ENCODE data around the gene PDSS1.

Gene PDSS1

DNA sequence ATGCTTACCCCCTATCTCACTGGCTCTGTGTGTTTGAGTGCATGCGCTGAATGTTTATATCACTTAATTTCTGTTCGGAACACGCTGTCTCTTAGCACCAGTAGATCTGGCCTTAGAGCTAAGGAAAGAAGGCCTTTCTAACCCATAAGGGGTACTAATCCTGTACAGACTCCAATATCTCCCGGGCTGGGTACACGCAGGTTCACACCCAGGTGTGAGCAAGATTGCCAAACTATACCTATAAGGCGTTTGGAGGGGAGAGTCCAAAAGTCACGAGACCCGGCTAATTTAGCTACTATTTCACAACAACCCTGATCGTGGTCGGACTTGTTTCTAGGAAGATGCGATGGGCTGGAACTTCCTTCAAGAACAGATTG is 727 bp upstream of the PDSS1 start:
- Histone ChIP-seq H3K36me3 (ENCODE audit: insufficient read depth, low read length) (no peaks in the 10 kb centered on the region), H3K4me3 (ENCODE audit: low read length, poor library complexity, severe bottlenecking) (peak overlapping the region; percentile 89), H3K79me2 (ENCODE audit: insufficient read depth, low read length) (peaks cover 42% of the 10 kb centered on the region), H3K27me3 (ENCODE audit: insufficient read depth, low read length, poor library complexity, severe bottlenecking) (peaks cover 3% of the 10 kb centered on the region), H3K4me1 (ENCODE audit: insufficient read depth, low read length, poor library complexity, severe bottlenecking) (peaks cover 21% of the 10 kb centered on the region), H3F3A (ENCODE audit: low read depth) (no peaks in the 10 kb centered on the region), H3K9ac (ENCODE audit: low read depth, low read length, poor library complexity, severe bottlenecking) (peak overlapping the region; percentile 79), H2AFZ (ENCODE audit: low read length) (peak overlapping the region; percentile 96), H4K20me1 (ENCODE audit: insufficient read depth, low read length, poor library complexity, severe bottlenecking) (peaks cover 17% of the 10 kb centered on the region), H3K9me2 (replicated peaks; ENCODE audit: low read depth, low read length) (no peaks in the 10 kb centered on the region), H3K9me3 (ENCODE audit: insufficient read depth, low read depth, low read length) (no peaks in the 10 kb centered on the region), H3K4me2 (ENCODE audit: low read depth, low read length, poor library complexity, severe bottlenecking) (peak overlapping the region; percentile 85)
- TF ChIP-seq, protein P1, sequence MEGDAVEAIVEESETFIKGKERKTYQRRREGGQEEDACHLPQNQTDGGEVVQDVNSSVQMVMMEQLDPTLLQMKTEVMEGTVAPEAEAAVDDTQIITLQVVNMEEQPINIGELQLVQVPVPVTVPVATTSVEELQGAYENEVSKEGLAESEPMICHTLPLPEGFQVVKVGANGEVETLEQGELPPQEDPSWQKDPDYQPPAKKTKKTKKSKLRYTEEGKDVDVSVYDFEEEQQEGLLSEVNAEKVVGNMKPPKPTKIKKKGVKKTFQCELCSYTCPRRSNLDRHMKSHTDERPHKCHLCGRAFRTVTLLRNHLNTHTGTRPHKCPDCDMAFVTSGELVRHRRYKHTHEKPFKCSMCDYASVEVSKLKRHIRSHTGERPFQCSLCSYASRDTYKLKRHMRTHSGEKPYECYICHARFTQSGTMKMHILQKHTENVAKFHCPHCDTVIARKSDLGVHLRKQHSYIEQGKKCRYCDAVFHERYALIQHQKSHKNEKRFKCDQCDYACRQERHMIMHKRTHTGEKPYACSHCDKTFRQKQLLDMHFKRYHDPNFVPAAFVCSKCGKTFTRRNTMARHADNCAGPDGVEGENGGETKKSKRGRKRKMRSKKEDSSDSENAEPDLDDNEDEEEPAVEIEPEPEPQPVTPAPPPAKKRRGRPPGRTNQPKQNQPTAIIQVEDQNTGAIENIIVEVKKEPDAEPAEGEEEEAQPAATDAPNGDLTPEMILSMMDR (conservative IDR thresholded peaks at IDR 0.05; ENCODE audit: low read length): no peak
- TF ChIP-seq EZH2phosphoT487 (IDR thresholded peaks at IDR 0.05; ENCODE audit: borderline replicate concordance): no peak

DNA sequence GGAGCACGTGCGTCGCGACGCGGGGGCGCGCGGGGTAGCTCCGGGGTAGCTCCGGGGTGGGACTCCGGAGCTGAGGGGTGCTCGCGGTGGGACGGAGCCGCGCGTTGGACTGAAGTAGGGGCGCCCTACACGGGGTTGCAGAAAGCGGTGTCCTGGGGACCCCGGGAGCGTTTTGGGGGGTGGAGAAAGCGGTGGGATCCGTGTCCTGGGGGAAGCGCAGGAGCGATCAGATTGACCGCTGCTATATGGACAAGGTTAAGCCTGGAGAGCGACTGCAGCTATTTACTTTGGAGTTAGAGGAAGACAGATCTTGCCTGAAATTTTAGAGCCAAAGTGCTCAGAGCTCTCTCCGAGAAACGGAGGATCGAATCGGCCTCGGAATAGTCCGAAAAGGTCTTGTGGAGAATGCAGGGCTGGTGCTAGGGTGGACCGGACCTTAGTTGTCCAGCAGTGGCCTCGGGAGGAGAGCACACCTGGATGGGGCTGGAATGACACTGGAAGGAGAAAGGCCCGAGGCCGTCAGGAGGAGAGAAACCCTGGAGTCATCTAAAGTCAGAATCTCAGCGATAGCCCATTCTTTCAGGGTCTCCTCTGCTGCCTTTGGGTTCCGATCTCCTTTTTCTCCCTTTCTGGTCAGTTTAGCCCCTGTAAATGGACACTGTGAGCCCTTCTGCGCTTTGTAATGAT is 564 bp downstream of the PDSS1 start:
- TF ChIP-seq EZH2phosphoT487 (IDR thresholded peaks at IDR 0.05; ENCODE audit: borderline replicate concordance): no peak
- TF ChIP-seq, protein P1 (conservative IDR thresholded peaks at IDR 0.05; ENCODE audit: low read length): no peak
- Histone ChIP-seq H3K9me3 (ENCODE audit: insufficient read depth, low read depth, low read length) (no peaks in the 10 kb centered on the region), H3F3A (ENCODE audit: low read depth) (no peaks in the 10 kb centered on the region), H3K4me1 (ENCODE audit: insufficient read depth, low read length, poor library complexity, severe bottlenecking) (peaks cover 23% of the 10 kb centered on the region), H3K36me3 (ENCODE audit: insufficient read depth, low read length) (no peaks in the 10 kb centered on the region), H3K9me2 (replicated peaks; ENCODE audit: low read depth, low read length) (no peaks in the 10 kb centered on the region), H3K27me3 (ENCODE audit: insufficient read depth, low read length, poor library complexity, severe bottlenecking) (peaks cover 3% of the 10 kb centered on the region), H3K79me2 (ENCODE audit: insufficient read depth, low read length) (peaks cover 55% of the 10 kb centered on the region), H4K20me1 (ENCODE audit: insufficient read depth, low read length, poor library complexity, severe bottlenecking) (peaks cover 19% of the 10 kb centered on the region), H3K4me2 (ENCODE audit: low read depth, low read length, poor library complexity, severe bottlenecking) (peak overlapping the region; percentile 85), H3K9ac (ENCODE audit: low read depth, low read length, poor library complexity, severe bottlenecking) (peak overlapping the region; percentile 79), H3K4me3 (ENCODE audit: low read length, poor library complexity, severe bottlenecking) (peak overlapping the region; percentile 89), H2AFZ (ENCODE audit: low read length) (peak overlapping the region; percentile 96)

DNA sequence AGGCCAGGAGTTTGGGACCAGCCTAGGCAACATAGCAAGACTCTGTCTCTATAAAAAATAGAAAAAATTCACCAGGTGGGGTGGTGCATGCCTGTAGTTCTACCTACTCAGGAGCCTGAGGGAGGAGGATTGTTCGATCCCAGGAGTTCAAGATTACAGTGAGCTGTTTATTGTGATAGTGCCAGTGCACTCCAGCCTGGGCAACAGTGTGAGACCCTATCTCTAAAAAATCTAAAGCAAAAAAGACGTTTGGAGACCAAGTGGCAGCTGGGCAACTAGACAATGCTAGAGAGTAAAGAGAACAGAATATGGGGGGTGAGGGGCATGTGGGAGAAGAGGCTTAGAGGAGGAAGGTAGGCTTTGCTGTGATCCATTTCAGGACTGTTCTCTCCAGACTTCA is 1.4 kb downstream of the PDSS1 start:
- Histone ChIP-seq H3K9me2 (replicated peaks; ENCODE audit: low read depth, low read length) (no peaks in the 10 kb centered on the region), H4K20me1 (ENCODE audit: insufficient read depth, low read length, poor library complexity, severe bottlenecking) (peaks cover 22% of the 10 kb centered on the region), H2AFZ (ENCODE audit: low read length) (no peak overlapping the region), H3F3A (ENCODE audit: low read depth) (no peaks in the 10 kb centered on the region), H3K79me2 (ENCODE audit: insufficient read depth, low read length) (peaks cover 55% of the 10 kb centered on the region), H3K4me3 (ENCODE audit: low read length, poor library complexity, severe bottlenecking) (peak overlapping the region; percentile 89), H3K9ac (ENCODE audit: low read depth, low read length, poor library complexity, severe bottlenecking) (peak overlapping the region; percentile 79), H3K27me3 (ENCODE audit: insufficient read depth, low read length, poor library complexity, severe bottlenecking) (peaks cover 3% of the 10 kb centered on the region), H3K9me3 (ENCODE audit: insufficient read depth, low read depth, low read length) (no peaks in the 10 kb centered on the region), H3K36me3 (ENCODE audit: insufficient read depth, low read length) (no peaks in the 10 kb centered on the region), H3K4me2 (ENCODE audit: low read depth, low read length, poor library complexity, severe bottlenecking) (peak overlapping the region; percentile 85), H3K4me1 (ENCODE audit: insufficient read depth, low read length, poor library complexity, severe bottlenecking) (peaks cover 23% of the 10 kb centered on the region)
- TF ChIP-seq EZH2phosphoT487 (IDR thresholded peaks at IDR 0.05; ENCODE audit: borderline replicate concordance): no peak

DNA sequence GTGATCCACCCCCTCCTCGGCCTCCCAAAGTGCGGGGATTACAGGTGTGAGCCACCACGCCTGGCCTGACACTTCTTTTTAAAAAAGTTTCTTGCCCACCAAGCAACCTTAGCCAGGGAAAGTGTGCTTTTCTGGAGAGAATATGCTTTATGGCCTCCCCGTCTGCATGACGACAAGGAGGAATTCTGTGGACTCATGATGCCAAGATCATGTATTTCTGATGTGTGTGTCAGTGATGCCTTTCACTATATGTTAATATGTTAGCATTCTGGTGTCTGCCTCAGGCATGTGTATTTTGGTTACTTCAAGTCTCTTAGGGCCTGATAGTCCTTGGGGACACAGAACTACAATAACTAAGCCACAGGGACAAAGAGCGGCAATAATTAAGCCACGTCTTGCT is 2.1 kb downstream of the PDSS1 start:
- Histone ChIP-seq H2AFZ (ENCODE audit: low read length) (no peak overlapping the region), H3K79me2 (ENCODE audit: insufficient read depth, low read length) (peaks cover 55% of the 10 kb centered on the region), H4K20me1 (ENCODE audit: insufficient read depth, low read length, poor library complexity, severe bottlenecking) (peaks cover 22% of the 10 kb centered on the region), H3K9me3 (ENCODE audit: insufficient read depth, low read depth, low read length) (no peaks in the 10 kb centered on the region), H3K27me3 (ENCODE audit: insufficient read depth, low read length, poor library complexity, severe bottlenecking) (no peaks in the 10 kb centered on the region), H3K4me2 (ENCODE audit: low read depth, low read length, poor library complexity, severe bottlenecking) (peak overlapping the region; percentile 85), H3F3A (ENCODE audit: low read depth) (no peaks in the 10 kb centered on the region), H3K4me1 (ENCODE audit: insufficient read depth, low read length, poor library complexity, severe bottlenecking) (peaks cover 23% of the 10 kb centered on the region), H3K9me2 (replicated peaks; ENCODE audit: low read depth, low read length) (no peaks in the 10 kb centered on the region), H3K4me3 (ENCODE audit: low read length, poor library complexity, severe bottlenecking) (peak overlapping the region; percentile 27), H3K9ac (ENCODE audit: low read depth, low read length, poor library complexity, severe bottlenecking) (no peak overlapping the region), H3K36me3 (ENCODE audit: insufficient read depth, low read length) (no peaks in the 10 kb centered on the region)
- TF ChIP-seq, protein P1 (conservative IDR thresholded peaks at IDR 0.05; ENCODE audit: low read length): no peak
- no peak for TF ChIP-seq EZH2phosphoT487 (IDR thresholded peaks at IDR 0.05; ENCODE audit: borderline replicate concordance)
